H1 (cell line): ENCODE measurements around the gene KLF13. TPM values are rescaled to one million over a fixed set of nuclear protein-coding genes. Genes with fewer than 3 reads are reported as not detected.

Source experiments
- TAF7 ChIP-seq: optimal IDR thresholded peaks from 2 replicates; pipeline ENCODE3; 2011; ENCODE audit warnings: low read depth, mild to moderate bottlenecking, inconsistent platforms, low read length, moderate library complexity, borderline replicate concordance
- TCF12 ChIP-seq: IDR thresholded peaks from 2 replicates; pipeline ENCODE4 v1.6.1; 2011; ENCODE audit warnings: low read depth, mild to moderate bottlenecking, low read length
- polyA plus RNA-seq, 7 experiments: library from polyadenylated mRNA; depleted of rRNA in 3 of 7; stranded (reverse) in 5 of 7; unstranded in 2 of 7; fragments of >200 nt in 5 of 7; fragments of 200-250 nt in 2 of 7; gene quantifications; 1 replicate in 5 of 7; 2 replicates in 1 of 7; 4 replicates in 1 of 7; pipeline versions ENCODE4 v1.2.1 to v1.2.3, GENCODE V29; 2011 to 2013; ENCODE audit warnings: missing spikeins in 2 of 7, mixed read lengths in 2 of 7
- total RNA-seq: library from RNA; stranded (reverse); fragmentation: NEBNext Ultra II Directional; extraction: Animal tissue kit (Norgen Biotek cat#: 25700); gene quantifications from 2 replicates; pipeline ENCODE4 v1.2.1, GENCODE V29; 2021

The KLF13 gene
- total and polyA plus RNA-seq, 2 of the 8 experiments (the other 6 are each of a cell fraction or from before 2014, with no cell fraction given) = 18.3 to 33.4 TPM

DNA sequence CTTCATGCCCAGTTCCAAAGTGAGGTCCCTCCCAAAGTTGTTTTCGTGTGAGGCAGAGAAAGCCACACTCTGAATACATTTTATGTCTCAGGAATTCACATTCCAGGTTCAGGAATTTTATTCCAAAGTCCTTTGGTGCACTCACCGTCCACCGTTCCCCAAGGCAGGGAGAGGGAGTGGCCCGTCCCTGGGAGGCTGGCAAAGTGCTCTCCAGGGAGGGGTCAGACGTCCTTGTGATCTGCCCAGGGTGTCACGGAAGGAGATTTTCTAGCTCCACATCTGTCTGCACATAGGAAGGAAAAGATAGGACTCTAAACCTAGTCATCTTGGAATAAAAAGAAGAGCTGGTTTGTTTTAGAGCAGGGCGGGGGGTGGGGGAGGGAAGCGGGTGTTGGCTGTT is 47.9 kb downstream of the KLF13 start (continued):
- TF ChIP-seq TAF7 = no peak
- TF ChIP-seq TCF12 = no peak
- TF ChIP-seq, all 59 proteins: peak for 0
